HG03135 (cell line): ENCODE measurements around the gene PTPRT.

Experiments used
- ATAC-seq: cut with Tn5 transposase; IDR thresholded peaks from one replicate; pipeline ENCODE4 v1.9.1; 2021; ENCODE audit warnings: mild to moderate bottlenecking, moderate library complexity; ENCODE audit not compliant: unreplicated experiment

PTPRT gene

GRCh38 chr20:42576167-42576566 lies 613.5 kb downstream of the PTPRT start:
- ATAC-seq: no peak

GRCh38 chr20:42572320-42573016 lies 617.2 kb downstream of the PTPRT start:
- ATAC-seq: no peak

- no peak for ATAC-seq
Observed at GRCh38 chr20:42567409-42567808, 622.3 kb downstream of the PTPRT start.

GRCh38 chr20:42565235-42565995 lies 624.3 kb downstream of the PTPRT start:
- ATAC-seq: no peak

GRCh38 chr20:42559665-42560064 lies 630.0 kb downstream of the PTPRT start:
- ATAC-seq: no peak

- ATAC-seq: no peak
Observed at GRCh38 chr20:42556575-42556974, 633.1 kb downstream of the PTPRT start.

- ATAC-seq: no peak
Observed at GRCh38 chr20:42553374-42553773, 636.3 kb downstream of the PTPRT start.

GRCh38 chr20:42549496-42549895 lies 640.2 kb downstream of the PTPRT start:
- ATAC-seq: no peak

- ATAC-seq: no peak
Observed at GRCh38 chr20:42544926-42545325, 644.8 kb downstream of the PTPRT start.

- ATAC-seq: no peak
Observed at GRCh38 chr20:42532831-42533230, 656.9 kb downstream of the PTPRT start.

GRCh38 chr20:42531508-42531961 lies 658.2 kb downstream of the PTPRT start:
- no peak for ATAC-seq

GRCh38 chr20:42530855-42531448 lies 658.8 kb downstream of the PTPRT start:
- no peak for ATAC-seq

GRCh38 chr20:42530191-42530590 lies 659.5 kb downstream of the PTPRT start:
- no peak for ATAC-seq

- no peak for ATAC-seq
Observed at GRCh38 chr20:42524058-42524457, 665.6 kb downstream of the PTPRT start.

GRCh38 chr20:42516692-42517091 lies 673.0 kb downstream of the PTPRT start:
- no peak for ATAC-seq

GRCh38 chr20:42510686-42511085 lies 679.0 kb downstream of the PTPRT start:
- no peak for ATAC-seq

GRCh38 chr20:42507874-42508273 lies 681.8 kb downstream of the PTPRT start:
- ATAC-seq: no peak

GRCh38 chr20:42506397-42506796 lies 683.3 kb downstream of the PTPRT start:
- ATAC-seq: no peak

GRCh38 chr20:42502591-42502990 lies 687.1 kb downstream of the PTPRT start:
- no peak for ATAC-seq

GRCh38 chr20:42496595-42496994 lies 693.1 kb downstream of the PTPRT start:
- no peak for ATAC-seq

- ATAC-seq: no peak
Observed at GRCh38 chr20:42494290-42494689, 695.4 kb downstream of the PTPRT start.

- ATAC-seq: no peak
Observed at GRCh38 chr20:42493001-42493400, 696.7 kb downstream of the PTPRT start.
